HG02973 (cell line): ENCODE data around the gene LDHB.
"Not testable (repeated sequence)": the region's sequence is repeated elsewhere in the genome, so short reads cannot be mapped to it uniquely, and the experiment has no call there.

ENCODE experiments used
- ATAC-seq: cut with Tn5 transposase; IDR thresholded peaks from one replicate; pipeline ENCODE4 v1.9.1; 2021; ENCODE audit warnings: moderate library complexity; ENCODE audit not compliant: unreplicated experiment

Gene LDHB

DNA sequence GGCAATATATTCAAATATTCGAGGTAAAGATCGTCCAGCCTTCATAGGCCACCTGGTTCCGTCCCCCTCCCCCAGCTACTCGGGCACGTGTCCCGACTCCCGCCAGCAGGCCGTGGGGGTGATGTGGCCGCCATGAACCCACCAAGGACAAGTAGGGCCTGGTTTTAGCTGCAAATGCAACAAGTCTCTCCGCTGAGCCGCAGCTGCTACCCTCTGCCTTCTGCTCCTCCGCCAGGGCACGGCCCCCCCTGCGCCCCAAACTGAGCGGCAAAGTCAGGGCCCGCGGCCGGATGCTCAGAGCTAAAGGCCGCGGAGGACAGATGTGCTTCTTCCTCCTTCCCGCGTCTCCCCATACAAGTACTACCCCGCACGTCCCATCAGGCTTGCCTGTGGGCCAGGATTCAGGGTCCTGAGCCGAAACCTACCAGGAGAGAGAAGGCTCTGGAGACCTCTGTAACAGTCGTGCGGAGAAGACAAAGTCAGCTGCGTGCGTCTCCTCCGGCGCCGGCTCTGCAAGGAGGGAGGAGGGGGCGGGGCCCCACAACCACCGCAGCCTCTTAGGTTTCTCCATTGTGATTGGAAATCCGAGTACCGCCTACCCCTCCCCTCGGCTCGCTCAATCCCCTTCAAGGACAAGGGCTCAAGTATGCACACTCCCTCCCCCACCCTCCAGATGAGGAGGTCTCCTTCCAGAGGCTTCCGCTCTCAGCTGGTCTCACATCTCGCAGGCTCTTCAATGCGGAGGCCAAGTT is at the start of gene LDHB:
Gene LDHB, minus strand, starts transcription at position 517 of the 752 bp plus-strand sequence. CDS start 3,171 bp downstream, outside the sequence.
- peak; percentile 97 for ATAC-seq

GRCh38 chr12:21704847-21705246 is 47.2 kb upstream of the LDHB start:
- no peak for ATAC-seq

GRCh38 chr12:21699851-21700250 is 42.2 kb upstream of the LDHB start:
- ATAC-seq, result no peak

DNA sequence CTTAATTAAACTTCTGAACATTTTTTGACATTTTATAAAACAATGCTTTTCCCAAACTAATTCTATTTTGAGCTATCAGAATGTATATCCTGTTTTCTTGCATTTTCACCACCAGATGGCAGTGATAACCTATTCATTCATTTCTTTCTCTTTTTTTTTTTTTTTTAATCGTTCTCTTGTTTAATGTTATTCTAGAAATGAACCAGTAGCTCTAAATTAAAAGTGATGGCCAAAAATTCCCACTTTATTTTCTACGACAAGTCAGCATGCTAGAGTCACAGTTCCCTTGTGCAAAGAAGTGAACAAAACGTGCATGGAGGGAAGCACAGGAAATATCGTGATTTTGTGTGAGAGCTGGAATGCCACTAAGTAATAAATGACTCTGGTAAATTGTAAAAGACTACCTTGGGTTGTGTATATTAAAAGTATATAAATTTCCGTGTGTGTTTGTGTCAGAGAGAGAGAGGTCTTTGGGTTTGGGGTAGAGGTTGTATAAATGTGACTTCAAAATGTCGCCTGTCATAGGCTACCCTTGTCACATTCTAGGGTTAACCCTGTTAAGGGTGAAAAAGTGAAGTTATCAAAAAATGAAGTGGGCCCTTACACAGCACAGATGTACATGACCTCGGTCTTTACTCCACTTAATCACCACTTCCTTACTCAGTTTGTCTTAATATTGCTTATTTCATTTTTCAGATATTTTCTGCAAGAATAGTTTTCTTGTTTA is 40.4 kb upstream of the LDHB start:
- ATAC-seq, result no peak

GRCh38 chr12:21696625-21697024 is 39.0 kb upstream of the LDHB start:
- no peak for ATAC-seq

DNA sequence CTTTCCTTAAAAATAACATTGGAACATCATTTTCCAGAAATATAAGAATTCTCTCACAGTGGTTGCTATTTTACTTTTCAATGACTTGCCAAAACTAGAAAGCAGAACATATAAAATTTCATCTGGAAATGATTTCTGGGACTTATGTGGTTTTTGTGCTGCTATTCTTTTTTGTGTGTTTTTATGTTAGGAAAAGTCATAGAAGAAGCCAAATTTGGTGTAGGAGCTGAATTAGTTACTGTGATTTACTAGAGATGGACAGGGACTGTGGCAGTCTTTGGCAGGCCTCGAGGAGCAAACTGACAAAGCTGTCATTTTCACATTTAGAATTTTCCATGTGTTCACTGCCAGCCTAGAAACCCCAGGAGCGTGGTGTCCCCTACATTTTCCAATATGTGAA is 38.3 kb upstream of the LDHB start:
- ATAC-seq, result no peak

- no peak for ATAC-seq
Observed at GRCh38 chr12:21694660-21695059, 37.0 kb upstream of the LDHB start.

DNA sequence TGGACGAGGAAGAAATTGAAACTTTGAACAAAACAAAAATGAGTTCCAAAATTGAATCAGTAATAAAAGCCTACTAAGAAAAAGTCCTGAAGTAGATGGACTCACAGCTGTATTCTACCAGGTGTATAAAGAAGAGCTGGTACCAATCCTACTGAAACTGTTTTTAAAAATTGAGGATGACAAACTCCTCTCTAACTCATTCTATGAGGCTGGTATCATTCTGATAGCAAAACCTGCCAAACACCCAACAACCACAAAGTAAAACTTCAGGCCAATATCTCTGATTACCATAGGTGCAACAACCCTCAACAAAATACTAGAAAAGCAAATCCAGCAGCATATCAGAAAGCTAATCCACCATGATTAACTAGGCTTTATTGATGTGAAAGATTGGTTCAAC is 33.9 kb upstream of the LDHB start:
- ATAC-seq, result no peak

DNA sequence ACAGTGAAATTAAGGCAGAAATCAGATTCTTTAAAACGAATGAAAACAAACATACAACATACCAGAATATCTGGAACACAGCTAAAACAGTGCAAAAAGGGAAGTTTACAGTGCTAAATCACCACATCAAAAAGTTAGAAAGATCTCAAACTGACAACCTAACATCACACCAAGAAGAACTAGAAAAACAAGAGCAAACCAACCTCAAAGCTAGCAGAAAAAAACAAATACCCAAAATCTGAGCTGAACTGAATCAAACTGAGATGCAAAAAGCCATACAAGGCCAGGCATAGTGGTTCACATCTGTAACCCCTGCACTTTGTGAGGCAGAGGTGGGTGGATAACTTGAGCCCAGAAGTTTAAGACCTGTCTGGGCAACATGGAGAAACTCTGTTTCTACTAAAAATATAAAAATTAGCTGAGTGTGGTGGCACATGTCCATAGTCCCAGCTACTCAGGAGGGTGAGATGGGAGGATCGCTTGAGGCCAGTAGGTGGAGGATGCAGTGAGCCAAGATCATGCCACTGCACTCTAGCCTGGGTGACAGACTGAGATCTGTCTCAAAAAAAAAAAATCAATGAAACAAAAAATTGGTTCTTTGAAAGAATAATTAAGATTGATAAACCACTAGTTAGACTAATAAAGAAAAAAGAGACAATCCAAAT is 33.2 kb upstream of the LDHB start:
- ATAC-seq, result no peak

DNA sequence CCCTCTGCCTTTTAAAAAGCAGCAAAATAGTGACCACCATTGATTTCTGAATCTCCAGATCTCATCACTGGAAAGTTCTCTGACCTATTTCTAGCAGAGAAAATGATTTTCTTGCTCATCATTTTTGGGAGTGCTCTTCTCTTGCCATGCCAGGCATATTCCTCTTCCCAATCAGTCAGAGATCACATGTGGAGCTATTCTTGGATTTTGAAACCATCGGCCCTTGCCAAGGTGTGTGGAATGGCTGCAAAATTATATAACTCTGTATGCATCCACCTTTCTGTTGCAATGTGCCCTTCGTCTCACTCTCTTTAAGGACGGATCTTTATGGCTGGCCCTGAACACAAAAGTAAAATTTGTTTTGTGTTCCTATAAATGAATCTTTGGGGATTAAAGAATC is 25.5 kb upstream of the LDHB start:
- ATAC-seq, result no peak

DNA sequence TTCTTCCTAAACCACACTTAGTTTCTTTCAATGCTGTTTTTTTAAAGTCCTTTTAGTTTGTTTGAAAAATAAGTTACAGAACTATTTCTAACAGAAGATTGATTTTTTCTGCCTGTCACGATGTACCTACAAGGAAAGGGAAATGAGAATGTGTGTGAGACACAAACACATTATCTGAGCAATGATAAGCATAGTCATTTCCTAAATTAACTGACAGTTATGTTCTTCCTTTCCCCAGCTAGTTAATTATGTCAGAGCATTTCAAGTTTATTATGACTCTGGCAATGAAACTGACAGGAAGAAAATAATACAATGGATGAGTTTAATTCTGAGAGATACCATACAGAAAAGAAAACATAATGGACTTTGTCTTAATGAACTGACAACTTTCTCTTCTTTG is 21.3 kb upstream of the LDHB start:
- no peak for ATAC-seq

GRCh38 chr12:21677622-21678277 is 20.1 kb upstream of the LDHB start:
- ATAC-seq, result no peak

- no peak for ATAC-seq
Observed at GRCh38 chr12:21677204-21677603, 19.6 kb upstream of the LDHB start.

DNA sequence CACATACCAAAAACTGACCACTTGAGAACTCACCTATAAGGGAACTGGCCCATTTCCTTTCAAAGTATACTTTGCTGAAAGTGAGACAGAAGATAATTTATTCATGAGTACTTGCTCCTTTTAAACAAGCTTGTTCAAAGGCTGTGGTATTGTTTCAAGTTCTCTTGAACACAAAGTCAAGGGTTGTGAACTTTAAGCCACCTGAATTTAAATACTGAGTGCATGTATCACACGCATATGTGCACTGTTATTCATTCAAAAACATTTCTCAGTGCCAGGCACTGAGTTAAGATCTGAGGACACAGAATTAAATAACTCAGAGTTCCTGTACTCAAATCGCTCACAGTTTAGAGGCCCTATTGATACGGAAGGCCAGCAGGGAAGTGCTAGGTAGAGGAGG is 19.1 kb upstream of the LDHB start:
- no peak for ATAC-seq

DNA sequence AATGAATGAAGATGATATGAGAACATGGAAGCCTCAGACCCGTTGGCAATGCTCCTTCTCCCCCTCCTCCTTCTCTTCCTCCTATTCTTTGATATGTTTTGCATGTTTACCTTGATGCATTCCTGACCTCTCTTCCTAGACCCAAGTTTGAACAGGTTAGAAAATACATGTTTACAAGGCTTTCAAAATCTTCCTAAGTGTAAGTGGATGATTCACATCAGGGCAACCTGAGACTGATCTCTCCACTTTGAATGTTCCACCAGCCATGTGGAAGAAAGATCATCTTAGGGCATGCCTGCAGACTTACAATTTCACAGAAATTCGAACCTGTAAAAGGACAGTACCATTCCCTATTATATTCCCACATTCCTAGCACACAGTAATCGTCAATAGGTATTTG is 18.0 kb upstream of the LDHB start:
- no peak for ATAC-seq

DNA sequence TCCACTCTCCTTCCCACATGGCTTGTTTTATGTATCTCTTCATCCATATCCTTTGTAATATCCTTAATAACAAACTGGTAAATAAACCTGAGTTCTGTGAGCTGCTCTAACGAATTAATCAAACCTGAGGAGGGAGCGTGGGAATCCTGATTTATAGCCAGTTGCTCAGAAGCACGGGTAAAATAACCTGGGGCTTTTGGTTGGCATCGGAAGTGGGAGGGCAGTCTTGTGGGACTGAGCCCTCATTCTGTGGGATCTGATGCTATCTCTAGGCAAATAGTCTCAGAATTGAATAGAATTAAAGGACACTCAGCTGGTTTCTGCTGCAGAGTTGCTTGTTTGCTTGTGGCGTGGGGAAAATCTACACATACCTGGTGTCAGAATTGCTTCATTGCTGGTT is 17.5 kb upstream of the LDHB start:
- ATAC-seq, result no peak

DNA sequence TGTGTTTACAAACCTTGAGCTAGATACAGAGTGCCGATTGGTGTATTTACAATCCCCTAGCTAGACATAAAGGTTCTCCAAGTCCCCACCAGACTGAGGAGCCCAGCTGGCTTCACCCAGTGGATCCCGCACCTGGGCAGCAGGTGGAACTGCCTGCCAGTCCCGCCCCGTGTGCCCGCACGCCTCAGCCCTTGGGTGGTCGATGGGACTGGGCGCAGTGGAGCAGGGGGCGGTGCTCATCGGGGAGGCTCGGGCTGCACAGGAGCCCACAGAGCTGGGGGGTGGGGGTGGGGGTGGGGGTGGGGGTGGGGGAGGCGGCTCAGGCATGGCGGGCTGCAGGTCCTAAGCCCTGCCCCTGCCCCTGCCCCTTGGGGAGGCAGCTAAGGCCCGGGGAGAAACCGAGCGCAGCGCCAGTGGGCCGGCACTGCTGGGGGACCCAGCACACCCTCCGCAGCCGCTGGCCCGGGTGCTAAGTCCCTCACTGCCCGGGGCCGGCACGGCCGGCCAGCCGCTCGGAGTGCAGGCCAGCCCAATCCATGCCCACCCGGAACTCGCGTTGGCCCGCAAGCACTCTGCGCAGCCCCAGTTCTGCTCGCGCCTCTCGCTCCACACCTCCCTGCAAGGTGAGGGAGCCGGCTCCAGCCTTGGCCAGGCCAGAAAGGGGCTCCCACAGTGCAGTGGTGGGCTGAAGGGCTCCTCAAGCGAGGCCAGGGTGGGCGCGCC is 16.3 kb upstream of the LDHB start:
- ATAC-seq, result not testable (repeated sequence)

- ATAC-seq, result no peak
Observed at GRCh38 chr12:21672146-21672545, 14.5 kb upstream of the LDHB start.

DNA sequence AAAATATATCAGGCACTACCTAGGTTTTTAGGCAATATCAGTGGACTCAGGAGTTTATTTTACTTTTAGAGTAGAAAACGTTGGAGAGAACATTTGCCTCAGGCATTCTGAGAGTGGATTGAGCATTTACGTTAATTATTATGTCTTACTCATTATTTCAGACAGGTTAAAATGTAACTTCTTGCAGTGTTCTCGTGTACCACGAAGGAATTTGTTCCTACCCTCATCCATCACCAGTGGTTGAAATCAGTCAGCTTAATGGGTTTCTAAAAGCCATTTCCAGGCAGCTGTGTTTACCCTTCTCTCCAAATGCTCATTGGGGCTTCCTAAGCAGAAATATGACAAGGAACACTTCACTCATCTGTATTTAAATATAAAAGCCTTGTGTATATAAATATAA is 9.1 kb upstream of the LDHB start:
- ATAC-seq, result no peak

GRCh38 chr12:21665816-21666215 is 8.2 kb upstream of the LDHB start:
- no peak for ATAC-seq
